H1 (cell line): ENCODE results near the gene XK.

Experiments used
- ATF3 ChIP-seq: IDR thresholded peaks from 2 replicates; pipeline ENCODE4 v1.6.1; 2011; ENCODE audit warnings: low read depth, mild to moderate bottlenecking, low read length; ENCODE audit not compliant: insufficient read depth
- CTCF ChIP-seq, 3 experiments: IDR thresholded peaks; 1 replicate in 2 of 3; 2 replicates in 1 of 3; pipeline versions ENCODE4 v1.5.1 to v1.6.1; 2011; ENCODE audit warnings: low read length in 3 of 3, mild to moderate bottlenecking in 3 of 3, inconsistent platforms in 2 of 3, low read depth in 1 of 3, moderate library complexity in 1 of 3; ENCODE audit not compliant: insufficient read depth in 1 of 3; ENCODE audit errors: control extremely low read depth in 1 of 3
- HDAC6 ChIP-seq: IDR thresholded peaks from one replicate; pipeline ENCODE4 v1.7.1; 2012; ENCODE audit warnings: low read depth, mild to moderate bottlenecking, inconsistent platforms, low read length, moderate library complexity
- MAX ChIP-seq: IDR thresholded peaks from 2 replicates; pipeline ENCODE4 v1.6.1; 2012; ENCODE audit warnings: inconsistent platforms
- NRF1 ChIP-seq: IDR thresholded peaks from 2 replicates; pipeline ENCODE4 v1.6.1; 2011; ENCODE audit warnings: mild to moderate bottlenecking, low read depth, low read length, improper control_type of control experiment
- POLR2A ChIP-seq, 2 experiments: IDR thresholded peaks; 1 replicate in 1 of 2; 2 replicates in 1 of 2; pipeline ENCODE4 v1.6.1; 2011; ENCODE audit warnings: low read depth in 2 of 2, low read length in 2 of 2, mild to moderate bottlenecking in 2 of 2; ENCODE audit errors: control extremely low read depth in 1 of 2
- POLR2AphosphoS5 ChIP-seq: IDR thresholded peaks from 2 replicates; pipeline ENCODE4 v1.6.1; 2011; ENCODE audit warnings: low read depth, low read length
- SIN3A ChIP-seq, 2 experiments: IDR thresholded peaks in 1 of 2; conservative IDR thresholded peaks in 1 of 2; 2 replicates each; pipeline ENCODE4 v1.6.1; 2011 to 2012; ENCODE audit warnings: low read length in 2 of 2, improper control_type of control experiment in 1 of 2, low read depth in 1 of 2, mild to moderate bottlenecking in 1 of 2
- SP1 ChIP-seq: IDR thresholded peaks from 2 replicates; pipeline ENCODE4 v1.6.1; 2011; ENCODE audit warnings: low read depth, low read length
- SUZ12 ChIP-seq: fragments of 200-600 bp; sonication (generic); IDR thresholded peaks from 2 replicates; pipeline ENCODE4 v1.6.1; 2012; ENCODE audit warnings: mild to moderate bottlenecking, inconsistent platforms, low read length, moderate library complexity, mixed read lengths

GRCh38 chrX:37776283-37776986 lies 90.8 kb downstream of the XK start:
- TF ChIP-seq HDAC6 (no peak), CTCF (IDR thresholded peaks at IDR 0.05; ENCODE audit: control extremely low read depth in 1 of 3, insufficient read depth in 1 of 3, low read depth in 1 of 3, low read length in 3 of 3) (no peak), MAX (no peak), POLR2AphosphoS5 (no peak), POLR2A (IDR thresholded peaks at IDR 0.05; ENCODE audit: control extremely low read depth in 1 of 2, low read depth in 2 of 2, low read length in 2 of 2) (no peak), SIN3A (conservative IDR thresholded peaks at IDR 0.05 in 1 of 2, IDR thresholded peaks at IDR 0.05 in 1 of 2; ENCODE audit: low read depth in 1 of 2, low read length in 2 of 2) (no peak), NRF1 (no peak), ATF3 (no peak), SP1 (no peak), SUZ12 (no peak)
